HepG2 (cell line): ENCODE measurements around the gene FAM241B. TPM values are rescaled to one million over a fixed set of nuclear protein-coding genes. Genes with fewer than 3 reads are reported as not detected.

Experiments
- ATAC-seq: fragments of 200-7000 bp; cut with Tn5 transposase; 3 replicates; pipeline ENCODE4 v1.9.1; 2020; ENCODE audit warnings: mild to moderate bottlenecking, moderate library complexity
- BruUV-seq: library from RNA; stranded (reverse); fragments of 400-500 nt; replicated peaks from 2 replicates; lab custom pipeline; 2021; lab: Mats Ljungman, UMichigan
- CTCF ChIA-PET: fragments of 300-600 bp; formaldehyde crosslinking; extraction: SDS; loops from one replicate; lab custom pipeline; 2021; ENCODE audit warnings: low total read pairs, inconsistent platforms, low intra/inter-chr PET ratio; lab: Yijun Ruan, JAX
- POLR2A ChIA-PET: fragments of 350-600 bp; sonication (Branson Sonifier 250); formaldehyde crosslinking; loops from one replicate; lab custom pipeline; 2020; ENCODE audit warnings: antibody characterized with exemption, inconsistent platforms; lab: Yijun Ruan, JAX
- DNase-seq: peaks from one replicate; pipeline ENCODE4 v3.0.0-alpha.2; 2015; ENCODE audit warnings: low spot score
- FAIRE-seq: peaks from 3 replicates; lab custom pipeline; 2011; peaks lifted over from hg19 to GRCh38; lab: Jason Lieb, UNC
- H2AFZ ChIP-seq: one replicate; pipeline ENCODE4 v1.6.1; 2011; ENCODE audit warnings: low read length, inconsistent platforms
- H3K27ac ChIP-seq: fragments of 300-600 bp; 3 replicates; pipeline ENCODE4 v1.8.0; 2011; ENCODE audit warnings: mixed run types, mild to moderate bottlenecking, mixed read lengths, low read length, inconsistent platforms; ENCODE audit not compliant: insufficient read depth; ENCODE audit errors: extremely low read length
- H3K27me3 ChIP-seq, 2 experiments: fragments of 200-600 bp in 1 of 2; 2 replicates in 1 of 2; 3 replicates in 1 of 2; pipeline versions ENCODE4 v1.6.0 to v1.8.0; 2011; ENCODE audit warnings: low read length in 2 of 2, mild to moderate bottlenecking in 2 of 2, moderate library complexity in 2 of 2, inconsistent platforms in 1 of 2; ENCODE audit not compliant: insufficient read depth in 2 of 2, control insufficient read depth in 1 of 2
- H3K36me3 ChIP-seq, 2 experiments: fragments of 200-600 bp in 1 of 2; replicated peaks in 1 of 2; 2 replicates in 1 of 2; 3 replicates in 1 of 2; pipeline versions ENCODE4 v1.5.1 to v1.8.0; 2011; ENCODE audit warnings: low read length in 2 of 2, inconsistent platforms in 1 of 2; ENCODE audit not compliant: insufficient read depth in 2 of 2, control insufficient read depth in 1 of 2
- H3K4me1 ChIP-seq: 2 replicates; pipeline ENCODE4 v1.5.1; 2012; ENCODE audit warnings: low read length, inconsistent platforms; ENCODE audit not compliant: insufficient read depth
- H3K4me2 ChIP-seq: 2 replicates; pipeline ENCODE4 v1.6.0; 2011; ENCODE audit warnings: low read depth, low read length, inconsistent platforms
- H3K4me3 ChIP-seq, 3 experiments: fragments of 200-600 bp in 1 of 3; sonication (generic), shearing (Covaris generic) in 1 of 3; replicated peaks in 1 of 3; 2 replicates each; pipeline ENCODE4 v1.5.1; 2011 to 2016; ENCODE audit warnings: low read length in 3 of 3, inconsistent platforms in 2 of 3, low read depth in 2 of 3, mild to moderate bottlenecking in 2 of 3, control low read depth in 1 of 3, mixed read lengths in 1 of 3; ENCODE audit not compliant: insufficient read depth in 1 of 3
- H3K79me2 ChIP-seq: one replicate; pipeline ENCODE4 v1.6.1; 2011; ENCODE audit warnings: low read length, inconsistent platforms; ENCODE audit not compliant: insufficient read depth
- H3K9ac ChIP-seq: 2 replicates; pipeline ENCODE4 v1.6.0; 2011; ENCODE audit warnings: mild to moderate bottlenecking, low read depth, low read length, inconsistent platforms; ENCODE audit not compliant: insufficient read depth
- H3K9me3 ChIP-seq: 2 replicates; pipeline ENCODE4 v1.5.1; 2012; ENCODE audit warnings: mild to moderate bottlenecking, low read length
- H4K20me1 ChIP-seq: 2 replicates; pipeline ENCODE4 v1.6.0; 2011; ENCODE audit warnings: inconsistent platforms, mild to moderate bottlenecking, low read length, moderate library complexity; ENCODE audit not compliant: insufficient read depth
- FOSL1 ChIP-seq: sonication (generic); formaldehyde crosslinking; IDR thresholded peaks from 2 replicates; pipeline ENCODE4 v1.9.0; 2021; ENCODE audit warnings: missing genetic modification reagents, borderline replicate concordance
- NFRKB ChIP-seq: fragments of 450-650 bp; IDR thresholded peaks from 2 replicates; pipeline ENCODE4 v1.6.1; 2017
- PRDM10 ChIP-seq: sonication (generic); formaldehyde crosslinking; IDR thresholded peaks from 2 replicates; pipeline ENCODE4 v1.4.0; 2020; ENCODE audit warnings: low read depth, missing genetic modification reagents
- SCMH1 ChIP-seq: sonication (generic); formaldehyde crosslinking; IDR thresholded peaks from 2 replicates; pipeline ENCODE4 v1.9.0; 2021; ENCODE audit warnings: missing genetic modification reagents, mild to moderate bottlenecking, borderline replicate concordance
- SP4 ChIP-seq: sonication (generic); formaldehyde crosslinking; IDR thresholded peaks from 2 replicates; pipeline ENCODE4 v1.8.1; 2023; ENCODE audit warnings: mild to moderate bottlenecking, missing genetic modification reagents
- ZGPAT ChIP-seq: IDR thresholded peaks from 2 replicates; pipeline ENCODE4 v1.6.1; 2016; ENCODE audit warnings: mild to moderate bottlenecking
- ZNF260 ChIP-seq: sonication (generic); formaldehyde crosslinking; IDR thresholded peaks from 2 replicates; pipeline ENCODE4 v1.4.0; 2020; ENCODE audit warnings: missing genetic modification reagents, low read depth, mild to moderate bottlenecking, borderline replicate concordance
- ZNF550 ChIP-seq: sonication (generic); formaldehyde crosslinking; IDR thresholded peaks from 2 replicates; pipeline ENCODE4 v1.4.0; 2020; ENCODE audit warnings: mild to moderate bottlenecking, missing genetic modification reagents, borderline replicate concordance
- ZNF672 ChIP-seq: sonication (generic); formaldehyde crosslinking; IDR thresholded peaks from 2 replicates; pipeline ENCODE4 v1.8.1; 2022; ENCODE audit warnings: missing genetic modification reagents
- ZNF703 ChIP-seq: sonication (generic); formaldehyde crosslinking; IDR thresholded peaks from 2 replicates; pipeline ENCODE4 v1.5.1; 2020; ENCODE audit warnings: missing genetic modification reagents, mild to moderate bottlenecking, moderate library complexity, borderline replicate concordance
- ZSCAN25 ChIP-seq: sonication (generic); formaldehyde crosslinking; IDR thresholded peaks from 2 replicates; pipeline ENCODE4 v1.8.0; 2022; ENCODE audit warnings: mild to moderate bottlenecking, missing genetic modification reagents
- ZZZ3 ChIP-seq: sonication (generic); formaldehyde crosslinking; IDR thresholded peaks from 2 replicates; pipeline ENCODE4 v1.4.0; 2020; ENCODE audit warnings: missing genetic modification reagents, mild to moderate bottlenecking, borderline replicate concordance
- WGBS: methylation state at CpG from one replicate; pipeline ENCODE4 v1.1.6; 2017; ENCODE audit warnings: low lambda C conversion rate; 5-methylcytosine and 5-hydroxymethylcytosine counted together
- in situ Hi-C: cut with HindIII; loops from 2 replicates; pipeline ENCODE4 v1.10.0; 2017; ENCODE audit warnings: low pct_unique_long_range_greater_than_20kb; ENCODE audit not compliant: extremely low pct_ligation_motif_present
- intact Hi-C: fragments of 100-400 bp; cut with micrococcal nuclease; formaldehyde crosslinking; loops from one replicate; pipeline ENCODE4 v1.10.0; 2022; ENCODE audit not compliant: unreplicated experiment
- polyA plus RNA-seq, 8 experiments: library from polyadenylated mRNA; depleted of rRNA in 3 of 8; stranded (reverse) in 7 of 8; unstranded in 1 of 8; fragments of >200 nt; fragmentation: Illumina TruSeq in 4 of 8; extraction: Trizol in 4 of 8; gene quantifications; 2 replicates each; pipeline versions ENCODE4 v1.2.1 to v1.2.3, GENCODE V29; 2011 to 2016; ENCODE audit warnings: low read depth in 4 of 8, missing spikeins in 1 of 8, mixed read lengths in 1 of 8; ENCODE audit not compliant: insufficient read depth in 1 of 8
- total RNA-seq, 5 experiments: library from RNA; depleted of rRNA; stranded (reverse); fragments of >200 nt; fragmentation: Illumina TruSeq; extraction: Trizol; gene quantifications; 2 replicates each; pipeline ENCODE4 v1.2.3, GENCODE V29; 2016; ENCODE audit warnings: low read depth in 1 of 5
- TF ChIP-seq, protein P1 (sequence below): IDR thresholded peaks from 2 replicates; pipeline ENCODE4 v1.6.1; 2012; ENCODE audit warnings: low read depth, low read length, improper control_type of control experiment

FAM241B gene
- total and polyA plus RNA-seq, 2 of the 13 experiments (the other 11 are each of a cell fraction or from before 2014, with no cell fraction given) = 1.9 to 4.0 TPM

GRCh38 chr10:69584624-69585023 lies 45.4 kb upstream of the FAM241B start (continued):
- TF ChIP-seq ZZZ3 = no peak
- no peak for TF ChIP-seq ZNF703 (CRISPR knock-in tag)
- TF ChIP-seq FOSL1 (CRISPR knock-in tag) = no peak
- TF ChIP-seq, protein P1, sequence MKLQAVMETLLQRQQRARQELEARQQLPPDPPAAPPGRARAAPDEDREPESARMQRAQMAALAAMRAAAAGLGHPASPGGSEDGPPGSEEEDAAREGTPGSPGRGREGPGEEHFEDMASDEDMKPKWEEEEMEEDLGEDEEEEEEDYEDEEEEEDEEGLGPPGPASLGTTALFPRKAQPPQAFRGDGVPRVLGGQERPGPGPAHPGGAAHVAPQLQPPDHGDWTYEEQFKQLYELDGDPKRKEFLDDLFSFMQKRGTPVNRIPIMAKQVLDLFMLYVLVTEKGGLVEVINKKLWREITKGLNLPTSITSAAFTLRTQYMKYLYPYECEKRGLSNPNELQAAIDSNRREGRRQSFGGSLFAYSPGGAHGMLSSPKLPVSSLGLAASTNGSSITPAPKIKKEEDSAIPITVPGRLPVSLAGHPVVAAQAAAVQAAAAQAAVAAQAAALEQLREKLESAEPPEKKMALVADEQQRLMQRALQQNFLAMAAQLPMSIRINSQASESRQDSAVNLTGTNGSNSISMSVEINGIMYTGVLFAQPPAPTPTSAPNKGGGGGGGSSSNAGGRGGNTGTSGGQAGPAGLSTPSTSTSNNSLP = no peak
- no peak for TF ChIP-seq ZNF550

- H3K79me2 ChIP-seq = no peaks in the 10 kb centered on the region
- 4% methylated on average over 3 of the region's 3 CpGs for WGBS
- ATAC-seq (no peak), FAIRE-seq (no peak), DNase-seq (no peak)
- H3K4me2 ChIP-seq = no peak overlapping the region
- no peak overlapping the region for H3K9ac ChIP-seq
- H3K9me3 ChIP-seq = no peaks in the 10 kb centered on the region
- no peaks in the 10 kb centered on the region for H3K4me1 ChIP-seq
- no peak for TF ChIP-seq ZSCAN25 (CRISPR knock-in tag)
- TF ChIP-seq SP4 (CRISPR knock-in tag) = no peak
- TF ChIP-seq ZNF260 (CRISPR knock-in tag) = no peak
- TF ChIP-seq PRDM10 (CRISPR knock-in tag) = no peak
- no peak for TF ChIP-seq SCMH1 (CRISPR knock-in tag)
- TF ChIP-seq ZGPAT (CRISPR knock-in tag) = no peak
- TF ChIP-seq ZNF672 (CRISPR knock-in tag) = no peak
- no peak for TF ChIP-seq NFRKB
- CTCF ChIA-PET = no interaction called here
- intact Hi-C loops = no loop called here
- no peaks in the 10 kb centered on the region for H3K36me3 ChIP-seq
- no peak overlapping the region for H3K4me3 ChIP-seq
- in situ Hi-C loops = no loop called here
- no peak overlapping the region for H3K27ac ChIP-seq
- no peaks in the 10 kb centered on the region for H3K27me3 ChIP-seq
- no peak overlapping the region for H2AFZ ChIP-seq
- POLR2A ChIA-PET = no interaction called here
- no TSS peak for BruUV-seq
- H4K20me1 ChIP-seq = no peaks in the 10 kb centered on the region
Measured at GRCh38 chr10:69588358-69588757, 41.7 kb upstream of the FAM241B start.
